Astrocyte of the cerebellum (primary cell): ENCODE results near the gene CRISPLD2.

Experiments used
- DNase-seq: peaks from one replicate; pipeline ENCODE4 v3.0.0-alpha.2; 2011; ENCODE audit warnings: low read depth
- H3K4me3 ChIP-seq: 2 replicates; pipeline ENCODE4 v1.5.1; 2011; ENCODE audit warnings: mild to moderate bottlenecking, low read depth, low read length, moderate library complexity
- CTCF ChIP-seq: IDR thresholded peaks from 2 replicates; pipeline ENCODE4 v1.5.1; 2012; ENCODE audit warnings: low read length, low read depth, moderate library complexity, mild to moderate bottlenecking; ENCODE audit errors: missing control alignments
- in situ Hi-C: cut with HindIII; loops from 2 replicates; pipeline ENCODE4 v1.10.0; 2017; ENCODE audit warnings: low sequenced_read_pairs

CRISPLD2 gene

GRCh38 chr16:84780063-84780462, 39.7 kb upstream of the CRISPLD2 start:
- no peak for TF ChIP-seq CTCF
- DNase-seq: no peak
- in situ Hi-C loops: loop anchor here (10.0 kb wide), 1 partner anchor 165 kb away; no protein-coding TSS in a partner anchor
- H3K4me3 ChIP-seq: no peak overlapping the region

GRCh38 chr16:84780544-84781376, 39.0 kb upstream of the CRISPLD2 start:
- in situ Hi-C loops: loop anchor here (10.0 kb wide), 1 partner anchor 164 kb away; no protein-coding TSS in a partner anchor

GRCh38 chr16:84782846-84783245, 36.9 kb upstream of the CRISPLD2 start:
- TF ChIP-seq CTCF: no peak
- H3K4me3 ChIP-seq: no peak overlapping the region
- in situ Hi-C loops: loop anchor here (10.0 kb wide), 1 partner anchor 162 kb away; no protein-coding TSS in a partner anchor
- DNase-seq: no peak

More at GRCh38 chr16:84780544-84781376, 39.0 kb upstream of the CRISPLD2 start:
- no peak for TF ChIP-seq CTCF
- H3K4me3 ChIP-seq: no peak overlapping the region
- no peak for DNase-seq

- no peak for DNase-seq
- in situ Hi-C loops: loop anchor here (10.0 kb wide), 1 partner anchor 159 kb away; no protein-coding TSS in a partner anchor
- no peak for TF ChIP-seq CTCF
- no peak overlapping the region for H3K4me3 ChIP-seq
These were observed 33.8 kb upstream of the CRISPLD2 start for GRCh38 chr16:84785843-84786581.

GRCh38 chr16:84786605-84787262, 33.1 kb upstream of the CRISPLD2 start:
- TF ChIP-seq CTCF: no peak
- DNase-seq: no peak
- in situ Hi-C loops: loop anchor here (10.0 kb wide), 1 partner anchor 158 kb away; no protein-coding TSS in a partner anchor
- no peak overlapping the region for H3K4me3 ChIP-seq

- H3K4me3 ChIP-seq: no peak overlapping the region
- in situ Hi-C loops: loop anchor here (10.0 kb wide), 1 partner anchor 158 kb away; no protein-coding TSS in a partner anchor
- no peak for TF ChIP-seq CTCF
- DNase-seq: no peak
These were observed 32.5 kb upstream of the CRISPLD2 start for GRCh38 chr16:84787263-84787622.
